Measurements from ENCODE around the gene PPP1R2.
"Not testable (repeated sequence)": the region's sequence is repeated elsewhere in the genome, so short reads cannot be mapped to it uniquely, and the experiment has no call there.

Gene PPP1R2

DNA sequence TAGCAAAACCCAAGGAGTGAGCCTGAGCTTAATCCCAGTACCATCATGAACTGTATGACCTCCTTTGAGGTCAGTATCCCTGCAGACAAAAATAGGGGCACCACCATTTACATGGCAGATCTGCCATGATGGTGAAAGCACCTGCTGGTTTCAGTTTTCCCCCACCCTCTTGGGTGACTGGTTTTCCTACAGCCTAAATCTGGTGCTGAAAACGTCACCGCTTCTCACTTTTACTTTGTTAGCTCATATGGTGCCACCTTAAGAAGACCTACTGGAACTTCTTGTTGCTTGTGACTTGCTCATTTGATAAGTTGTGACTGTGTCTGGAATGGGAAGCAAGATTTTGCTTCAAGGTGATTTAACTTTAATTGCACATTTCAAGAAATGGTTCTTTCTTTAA lies 5.1 kb downstream of the PPP1R2 start:
- peaks cover 8% of the 10 kb centered on the region for H3K9me3 Mint-ChIP-seq
- peak overlapping the region; percentile 61 for H3K27ac Mint-ChIP-seq
- peak; percentile 52 for DNase-seq
- H3K27me3 Mint-ChIP-seq, result no peaks in the 10 kb centered on the region
- H3K4me1 Mint-ChIP-seq, result peaks cover 76% of the 10 kb centered on the region
- ATAC-seq, result peak; percentile 74
- H3K4me3 Mint-ChIP-seq, result peak overlapping the region; percentile 85
- H3K36me3 Mint-ChIP-seq (ENCODE audit: low read depth), result peaks cover 49% of the 10 kb centered on the region

DNA sequence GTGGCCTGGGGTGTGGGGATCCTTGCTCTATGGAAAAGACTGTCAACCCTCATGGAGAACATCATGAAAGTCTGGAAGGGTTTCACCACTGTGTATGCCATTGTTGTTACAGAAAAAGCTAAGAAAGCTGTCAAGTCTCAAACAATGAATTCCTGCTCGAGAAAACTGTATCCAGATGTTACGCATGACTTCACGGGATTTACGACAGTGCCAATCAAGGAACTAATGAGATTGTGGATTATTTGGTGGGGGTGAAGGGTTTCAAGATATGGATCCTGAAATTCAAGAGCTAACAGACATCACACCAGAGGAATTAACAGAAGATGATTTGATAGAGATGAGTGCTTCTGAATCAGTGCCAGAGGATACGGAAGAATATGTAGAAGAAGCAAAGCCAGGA lies 7.8 kb downstream of the PPP1R2 start:
- ATAC-seq (no peak), DNase-seq (no peak)
- H3K4me1 Mint-ChIP-seq, result peaks cover 92% of the 10 kb centered on the region
- peaks cover 8% of the 10 kb centered on the region for H3K9me3 Mint-ChIP-seq
- peaks cover 44% of the 10 kb centered on the region for H3K36me3 Mint-ChIP-seq (ENCODE audit: low read depth)
- peak overlapping the region; percentile 12 for H3K4me3 Mint-ChIP-seq
- no peaks in the 10 kb centered on the region for H3K27me3 Mint-ChIP-seq
- peak overlapping the region; percentile 57 for H3K27ac Mint-ChIP-seq

DNA sequence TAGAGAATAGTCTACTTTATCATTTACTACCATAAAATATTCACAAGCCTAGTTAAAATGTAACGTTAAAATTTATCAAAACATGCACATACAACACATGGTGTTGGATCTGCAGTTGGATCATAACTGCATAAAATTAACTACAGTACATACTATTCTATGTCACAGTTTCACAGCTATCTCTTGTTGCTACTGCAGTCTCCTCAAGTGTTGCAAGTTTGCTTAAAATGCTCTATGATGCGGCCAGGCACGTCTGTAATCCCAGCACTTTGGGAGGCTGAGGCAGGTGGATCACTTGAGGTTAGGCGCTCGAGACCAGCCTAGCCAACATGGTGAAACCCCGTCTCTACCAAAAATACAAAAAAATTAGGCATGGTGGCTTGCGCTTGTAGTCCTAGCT lies 10.3 kb downstream of the PPP1R2 start:
- ATAC-seq, result no peak
- DNase-seq, result no peak
- Mint-ChIP-seq H3K27me3 (no peaks in the 10 kb centered on the region), H3K36me3 (ENCODE audit: low read depth) (peaks cover 43% of the 10 kb centered on the region), H3K9me3 (peaks cover 8% of the 10 kb centered on the region), H3K4me1 (peaks cover 74% of the 10 kb centered on the region), H3K27ac (peak overlapping the region; percentile 55), H3K4me3 (no peak overlapping the region)

DNA sequence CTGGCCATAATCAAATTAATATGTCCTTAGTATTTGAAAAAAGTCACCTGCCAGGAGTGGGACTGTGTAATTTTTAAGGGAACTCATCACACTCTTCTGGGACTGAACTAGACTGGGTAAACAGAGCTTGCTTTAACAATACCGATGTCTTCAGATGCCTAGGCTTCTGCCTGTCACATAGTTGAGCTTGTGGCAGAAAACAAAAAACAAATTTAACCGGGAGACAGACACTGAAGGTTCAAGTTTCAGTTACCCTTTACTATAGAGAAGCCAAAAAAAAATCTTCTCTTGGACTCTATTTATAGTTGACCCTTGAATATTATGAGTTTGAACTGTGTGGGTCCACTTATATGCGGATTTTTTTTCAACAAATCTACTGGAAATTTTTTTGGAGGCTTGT lies 10.8 kb downstream of the PPP1R2 start:
- peaks cover 71% of the 10 kb centered on the region for H3K4me1 Mint-ChIP-seq
- DNase-seq (no peak), ATAC-seq (no peak)
- no peak overlapping the region for H3K4me3 Mint-ChIP-seq
- no peaks in the 10 kb centered on the region for H3K27me3 Mint-ChIP-seq
- peaks cover 8% of the 10 kb centered on the region for H3K9me3 Mint-ChIP-seq
- peaks cover 43% of the 10 kb centered on the region for H3K36me3 Mint-ChIP-seq (ENCODE audit: low read depth)
- H3K27ac Mint-ChIP-seq, result peak overlapping the region; percentile 55

DNA sequence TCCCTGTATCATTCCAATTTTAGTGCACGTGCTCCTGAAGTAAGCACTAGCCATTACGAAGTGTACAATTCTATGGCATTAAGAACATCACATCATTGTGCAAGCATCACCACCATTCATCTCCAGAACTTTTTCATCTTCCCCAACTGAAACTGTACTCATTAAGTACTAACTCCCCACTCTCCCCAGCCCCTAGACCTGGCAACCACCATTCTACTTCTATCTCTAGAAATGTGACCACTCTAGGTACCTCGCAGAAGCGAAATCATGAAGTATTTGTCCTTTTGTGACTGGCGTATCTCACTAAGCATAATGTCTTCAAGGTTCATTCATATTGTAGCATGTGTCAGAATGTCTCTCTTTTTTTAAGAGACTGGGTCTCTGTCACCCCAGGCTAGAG lies 11.4 kb downstream of the PPP1R2 start:
- H3K4me1 Mint-ChIP-seq, result peaks cover 65% of the 10 kb centered on the region
- no peak for ATAC-seq
- H3K27me3 Mint-ChIP-seq, result no peaks in the 10 kb centered on the region
- DNase-seq, result no peak
- peaks cover 46% of the 10 kb centered on the region for H3K36me3 Mint-ChIP-seq (ENCODE audit: low read depth)
- H3K9me3 Mint-ChIP-seq, result peaks cover 8% of the 10 kb centered on the region
- peak overlapping the region; percentile 26 for H3K27ac Mint-ChIP-seq
- H3K4me3 Mint-ChIP-seq, result no peak overlapping the region

DNA sequence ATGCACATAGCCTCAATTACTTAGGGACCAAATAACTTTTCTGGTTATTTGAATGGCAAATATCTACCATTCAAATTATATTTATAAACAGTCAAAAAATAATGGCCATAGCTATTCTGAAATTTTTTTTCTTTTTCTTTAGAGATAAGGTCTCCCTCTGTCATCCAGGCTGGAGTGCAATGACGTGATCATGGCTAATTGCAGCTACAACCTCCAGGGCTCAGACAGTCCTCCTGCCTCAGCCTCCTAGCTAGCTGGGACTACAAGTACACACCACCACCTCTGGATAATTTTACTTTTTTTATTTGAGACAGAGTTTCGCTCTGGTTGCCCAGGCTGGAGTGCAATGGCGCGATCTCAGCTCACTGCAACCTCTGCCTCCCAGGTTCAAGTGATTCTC lies 16.6 kb downstream of the PPP1R2 start:
- Mint-ChIP-seq H3K27ac (no peak overlapping the region), H3K27me3 (no peaks in the 10 kb centered on the region), H3K9me3 (no peaks in the 10 kb centered on the region), H3K4me3 (no peak overlapping the region), H3K36me3 (ENCODE audit: low read depth) (peaks cover 36% of the 10 kb centered on the region), H3K4me1 (peaks cover 55% of the 10 kb centered on the region)
- DNase-seq (no peak), ATAC-seq (no peak)

DNA sequence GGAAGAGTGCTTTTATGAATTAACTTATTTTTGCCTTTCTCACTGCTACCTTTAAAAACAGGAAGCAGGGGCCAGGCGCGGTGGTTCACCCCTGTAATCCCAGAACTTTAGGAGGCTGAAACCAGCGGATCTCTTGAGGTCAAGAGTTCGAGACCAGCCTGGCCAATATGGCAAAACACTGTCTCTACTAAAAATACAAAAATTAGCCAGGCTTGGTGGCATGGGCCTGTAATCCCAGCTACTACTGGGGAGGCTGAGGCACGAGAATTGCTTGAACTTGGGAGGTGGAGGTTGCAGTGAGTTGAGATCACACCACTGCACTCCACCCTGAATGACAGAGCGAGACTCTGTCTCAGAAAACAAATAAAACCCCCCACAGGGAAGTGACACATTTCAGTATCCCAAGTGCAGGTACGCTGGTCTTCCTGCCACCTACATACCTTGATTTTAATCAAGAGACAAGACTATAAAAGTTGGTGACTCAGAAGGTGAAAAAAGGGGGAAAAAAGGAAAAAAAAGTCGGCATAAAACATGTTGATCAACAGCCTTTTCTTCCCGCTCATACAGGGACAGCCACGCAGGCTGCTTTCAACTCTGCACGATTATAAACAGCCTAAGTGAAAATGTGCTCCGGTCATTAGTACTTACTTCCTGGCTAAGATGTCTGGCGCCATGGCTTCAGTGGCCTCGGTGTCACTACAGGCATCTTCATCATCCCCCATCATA lies 18.8 kb downstream of the PPP1R2 start:
- H3K4me1 Mint-ChIP-seq, result peaks cover 42% of the 10 kb centered on the region
- DNase-seq (no peak), ATAC-seq (peak; percentile 78)
- no peak overlapping the region for H3K4me3 Mint-ChIP-seq
- H3K9me3 Mint-ChIP-seq, result no peaks in the 10 kb centered on the region
- H3K36me3 Mint-ChIP-seq (ENCODE audit: low read depth), result peaks cover 32% of the 10 kb centered on the region
- peak overlapping the region; percentile 67 for H3K27ac Mint-ChIP-seq
- no peaks in the 10 kb centered on the region for H3K27me3 Mint-ChIP-seq

DNA sequence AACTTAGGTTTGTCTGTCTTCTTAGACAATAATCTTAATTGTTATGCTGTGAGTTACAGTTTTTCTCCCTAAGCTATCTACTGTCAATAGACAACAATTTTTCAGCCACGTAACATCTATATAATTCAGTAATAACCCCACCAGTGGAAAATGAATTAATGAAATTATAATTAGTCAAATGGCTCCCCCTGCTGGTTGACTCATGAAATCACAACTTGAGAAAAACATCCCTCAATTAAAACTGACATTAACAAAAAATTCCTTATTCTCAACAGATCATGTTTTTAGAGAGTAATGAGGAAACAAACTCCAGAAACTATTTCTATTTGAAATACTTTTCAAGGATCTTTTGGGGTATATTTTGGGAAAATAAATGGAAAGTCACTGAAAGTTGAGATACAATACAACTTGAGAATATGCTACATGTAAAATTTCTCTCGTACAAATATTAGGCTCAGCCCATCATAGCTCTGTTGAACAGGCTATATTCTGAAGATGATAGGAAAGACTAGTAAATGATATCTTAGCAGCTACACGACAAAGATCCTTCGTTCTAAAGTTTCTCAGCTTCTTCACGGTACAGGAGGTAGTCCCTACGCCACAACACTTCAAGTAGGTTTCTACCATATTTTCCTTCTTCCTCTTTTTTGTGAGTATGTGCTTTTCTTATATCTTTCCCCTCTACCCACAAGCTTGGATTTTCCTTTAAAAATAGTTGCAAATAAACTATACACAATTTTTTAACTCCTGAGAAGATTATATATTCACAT lies 20.7 kb downstream of the PPP1R2 start:
- H3K4me1 Mint-ChIP-seq, result peaks cover 38% of the 10 kb centered on the region

DNA sequence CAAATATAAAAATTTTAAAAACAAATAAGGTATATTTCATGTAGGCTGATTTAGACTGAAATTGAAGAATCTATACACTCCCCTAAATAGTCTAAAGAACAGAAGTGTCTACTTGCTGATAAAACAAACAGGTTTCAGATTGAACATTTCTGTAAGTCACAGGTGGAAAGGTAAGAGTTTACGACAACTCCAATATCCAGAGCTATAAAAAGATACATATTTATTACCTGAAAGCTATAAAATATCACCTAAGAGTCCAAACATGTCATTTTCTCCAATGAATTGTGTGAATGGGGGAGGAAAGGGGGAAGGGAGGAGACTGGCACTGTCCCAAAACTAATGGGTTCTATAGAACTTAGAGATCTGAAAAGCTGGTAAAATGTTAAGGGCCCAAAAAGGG lies 26.1 kb downstream of the PPP1R2 start:
- Mint-ChIP-seq H3K36me3 (ENCODE audit: low read depth) (peaks cover 61% of the 10 kb centered on the region), H3K4me1 (peaks cover 29% of the 10 kb centered on the region), H3K9me3 (no peaks in the 10 kb centered on the region), H3K27me3 (no peaks in the 10 kb centered on the region), H3K27ac (no peak overlapping the region), H3K4me3 (no peak overlapping the region)
- DNase-seq (no peak), ATAC-seq (no peak)

More for the DNA sequence above, 20.7 kb downstream of the PPP1R2 start:
- ATAC-seq, result no peak
- H3K36me3 Mint-ChIP-seq (ENCODE audit: low read depth), result peaks cover 34% of the 10 kb centered on the region
- H3K4me3 Mint-ChIP-seq, result no peak overlapping the region
- no peak for DNase-seq
- no peaks in the 10 kb centered on the region for H3K9me3 Mint-ChIP-seq
- H3K27me3 Mint-ChIP-seq, result no peaks in the 10 kb centered on the region
- peak overlapping the region; percentile 45 for H3K27ac Mint-ChIP-seq

DNA sequence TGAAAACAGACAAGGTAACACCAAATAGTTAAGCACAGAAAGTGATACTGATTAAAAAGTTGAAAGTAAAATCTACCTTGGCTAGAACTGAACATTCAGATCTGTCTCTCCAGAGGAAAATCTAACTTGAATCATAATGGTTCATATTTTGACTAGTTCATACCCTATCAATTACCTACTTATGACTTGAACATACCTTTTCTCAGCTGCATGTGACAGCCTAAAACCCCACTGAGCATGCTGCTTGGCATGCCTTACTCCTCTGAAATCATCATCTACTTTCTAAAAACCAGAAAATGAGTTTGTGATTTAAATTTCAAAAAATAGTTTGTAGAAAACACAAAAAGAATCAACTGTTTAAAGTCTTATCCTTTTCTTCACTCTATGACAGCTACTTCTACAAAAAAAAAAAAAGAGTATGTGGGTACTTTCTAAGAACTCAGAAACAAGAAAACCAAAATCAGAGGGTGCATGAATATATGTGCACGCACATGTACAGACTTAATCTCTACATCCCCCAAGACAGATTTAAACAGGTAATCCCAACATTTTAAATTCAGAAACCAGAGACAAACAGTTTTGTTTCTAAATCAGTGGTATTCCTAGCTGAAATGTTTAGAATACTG lies 28.4 kb downstream of the PPP1R2 start:
- peaks cover 63% of the 10 kb centered on the region for H3K36me3 Mint-ChIP-seq (ENCODE audit: low read depth)
- not testable (repeated sequence) for DNase-seq, H3K27me3 Mint-ChIP-seq, H3K4me3 Mint-ChIP-seq, H3K9me3 Mint-ChIP-seq
- H3K27ac Mint-ChIP-seq, result peak overlapping the region; percentile 17
- ATAC-seq, result peak; percentile 36
- peaks cover 29% of the 10 kb centered on the region for H3K4me1 Mint-ChIP-seq

DNA sequence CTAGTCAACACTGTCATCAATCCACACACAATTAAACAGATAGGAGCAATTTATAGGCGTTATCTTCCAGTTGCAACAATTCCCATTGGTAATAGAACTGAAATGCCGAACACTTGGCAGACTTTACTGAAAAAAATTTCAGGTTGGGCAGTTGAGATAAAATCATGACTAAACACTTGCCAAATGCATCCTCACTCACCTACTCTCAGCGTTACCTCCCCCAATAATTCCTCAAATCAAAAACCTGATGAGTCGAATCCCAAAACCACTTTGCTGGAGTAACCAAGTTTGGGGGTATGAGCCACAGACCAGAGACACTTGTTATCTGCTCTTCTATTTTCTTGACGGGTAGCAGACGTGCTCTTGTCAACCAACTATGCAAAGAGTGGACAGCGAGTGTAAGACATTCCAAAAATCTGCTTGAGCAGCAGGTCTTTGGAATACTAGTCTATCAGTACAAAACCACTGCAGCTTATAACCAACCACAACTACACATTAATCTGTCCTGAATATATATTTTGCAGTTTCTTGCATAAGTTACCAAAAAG lies 30.3 kb downstream of the PPP1R2 start:
- H3K9me3 Mint-ChIP-seq, result no peaks in the 10 kb centered on the region
- peak overlapping the region; percentile 20 for H3K27ac Mint-ChIP-seq
- DNase-seq, result no peak
- no peaks in the 10 kb centered on the region for H3K27me3 Mint-ChIP-seq
- peaks cover 35% of the 10 kb centered on the region for H3K4me1 Mint-ChIP-seq
- no peak overlapping the region for H3K4me3 Mint-ChIP-seq
- ATAC-seq, result no peak
- H3K36me3 Mint-ChIP-seq (ENCODE audit: low read depth), result peaks cover 59% of the 10 kb centered on the region

DNA sequence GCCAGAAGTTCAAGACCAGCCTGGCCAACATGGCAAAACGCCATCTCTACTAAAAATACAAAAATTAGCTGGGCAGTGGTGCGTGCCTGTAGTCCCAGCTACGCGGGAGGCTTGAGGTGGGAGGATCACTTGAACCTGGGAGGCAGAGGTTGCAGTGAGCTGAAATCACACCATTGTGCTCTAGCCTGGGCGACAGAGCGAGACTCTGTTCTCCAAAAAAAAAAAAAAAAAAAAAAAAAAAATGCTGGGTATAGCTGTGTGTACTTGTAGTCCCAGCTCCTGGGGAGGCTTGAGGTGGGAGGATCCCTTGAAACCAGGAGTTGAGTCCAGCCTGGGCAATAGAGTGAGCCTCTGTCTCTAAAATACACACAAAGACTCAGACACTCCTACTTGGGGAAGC lies 32.0 kb downstream of the PPP1R2 start:
- no peaks in the 10 kb centered on the region for H3K27me3 Mint-ChIP-seq
- H3K36me3 Mint-ChIP-seq (ENCODE audit: low read depth), result peaks cover 49% of the 10 kb centered on the region
- ATAC-seq (no peak), DNase-seq (no peak)
- H3K9me3 Mint-ChIP-seq, result no peaks in the 10 kb centered on the region
- H3K4me3 Mint-ChIP-seq, result no peak overlapping the region
- H3K4me1 Mint-ChIP-seq, result peaks cover 35% of the 10 kb centered on the region
- no peak overlapping the region for H3K27ac Mint-ChIP-seq

DNA sequence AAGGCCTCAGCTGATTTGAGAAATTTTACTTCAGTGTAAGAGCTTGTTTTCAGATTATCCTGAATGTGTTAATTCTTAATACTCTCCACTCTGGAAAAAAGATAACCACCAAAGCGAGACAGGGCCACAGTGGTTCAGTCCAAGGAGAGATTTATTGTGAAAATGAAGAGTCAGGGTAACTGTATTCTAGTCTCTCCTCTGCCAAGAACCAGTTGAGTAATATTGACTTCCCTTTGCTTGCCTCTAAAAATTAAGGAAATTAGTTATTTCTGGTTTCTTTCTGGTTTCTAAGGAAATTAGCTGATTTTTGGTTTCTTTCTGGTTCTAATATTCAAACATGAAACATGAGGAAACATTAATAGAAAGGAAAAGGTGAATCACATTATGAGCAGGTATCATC lies 34.9 kb downstream of the PPP1R2 start:
- Mint-ChIP-seq H3K36me3 (ENCODE audit: low read depth) (peaks cover 22% of the 10 kb centered on the region), H3K27me3 (no peaks in the 10 kb centered on the region), H3K27ac (peak overlapping the region; percentile 14), H3K4me1 (peaks cover 11% of the 10 kb centered on the region), H3K4me3 (no peak overlapping the region), H3K9me3 (no peaks in the 10 kb centered on the region)
- ATAC-seq, result no peak
- DNase-seq, result no peak

DNA sequence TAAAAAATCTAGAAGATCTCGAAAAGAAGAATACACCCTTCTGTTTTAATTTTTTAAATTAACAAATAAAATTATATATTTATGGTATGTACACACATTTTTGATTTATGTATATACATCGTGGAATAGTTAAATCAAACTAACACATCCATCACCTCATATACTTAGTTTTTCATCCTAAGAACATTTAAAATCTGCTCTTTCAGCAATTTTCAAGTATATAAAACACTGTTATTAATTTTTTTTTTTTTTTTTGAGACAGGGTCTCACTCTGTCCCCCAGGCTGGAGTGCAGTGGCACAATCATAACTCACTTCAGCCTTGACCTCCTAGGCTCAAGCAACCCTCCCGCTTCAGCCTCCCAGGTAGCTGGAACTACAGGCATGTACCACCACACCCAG lies 67.5 kb downstream of the PPP1R2 start:
- no peak for ATAC-seq
- H3K27ac Mint-ChIP-seq, result no peak overlapping the region
- no peaks in the 10 kb centered on the region for H3K36me3 Mint-ChIP-seq (ENCODE audit: low read depth)
- no peaks in the 10 kb centered on the region for H3K9me3 Mint-ChIP-seq
- peaks cover 13% of the 10 kb centered on the region for H3K27me3 Mint-ChIP-seq
- no peak for DNase-seq
- no peaks in the 10 kb centered on the region for H3K4me1 Mint-ChIP-seq
- H3K4me3 Mint-ChIP-seq, result no peak overlapping the region

DNA sequence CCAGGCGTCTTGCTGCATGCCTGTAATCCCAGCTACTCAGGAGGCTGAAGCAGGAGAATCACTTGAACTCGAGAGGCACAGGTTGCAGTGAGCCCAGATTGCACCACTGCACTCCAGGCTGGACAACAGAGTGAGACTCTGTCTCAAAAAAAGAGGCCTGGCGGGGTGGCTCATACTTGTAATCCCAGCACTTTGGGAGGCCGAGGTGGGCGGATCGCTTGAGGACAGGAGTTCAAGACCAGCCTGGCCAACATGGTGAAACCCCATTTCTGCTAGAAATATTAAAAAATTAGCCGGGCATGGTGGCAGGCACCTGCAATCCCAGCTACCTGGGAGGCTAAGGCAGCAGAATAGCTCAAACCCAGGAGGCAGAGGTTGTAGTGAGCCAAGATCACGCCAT lies 68.0 kb downstream of the PPP1R2 start:
- not testable (repeated sequence) for DNase-seq; H3K36me3 Mint-ChIP-seq (ENCODE audit: low read depth); H3K27ac Mint-ChIP-seq

More for the DNA sequence above, 68.0 kb downstream of the PPP1R2 start:
- H3K9me3 Mint-ChIP-seq, H3K4me3 Mint-ChIP-seq, H3K4me1 Mint-ChIP-seq, ATAC-seq: not testable (repeated sequence)
- peaks cover 13% of the 10 kb centered on the region for H3K27me3 Mint-ChIP-seq
